Measurements from ENCODE around the gene PSMD11.

- TF ChIP-seq EP300 (IDR thresholded peaks at IDR 0.05): no peak
- TF ChIP-seq POLR2A (IDR thresholded peaks at IDR 0.05): no peak
These were observed 14.1 kb downstream of the PSMD11 start for GRCh38 chr17:32458371-32458770.
